MM.1S (cell line): ENCODE results near the gene ADAMTSL3.

ENCODE experiments used
- EZH2 ChIP-seq: fragments of 300-600 bp; sonication (generic); optimal IDR thresholded peaks from 2 replicates; pipeline ENCODE3; 2017; ENCODE audit warnings: low read depth, mild to moderate bottlenecking, antibody characterized with exemption, low read length, mixed read lengths
- TF ChIP-seq, protein P1 (sequence below): fragments of 300-600 bp; sonication (generic); IDR thresholded peaks from 2 replicates; pipeline ENCODE4 v1.5.1; 2016; ENCODE audit warnings: antibody characterized with exemption, low read length, mixed read lengths

DNA sequence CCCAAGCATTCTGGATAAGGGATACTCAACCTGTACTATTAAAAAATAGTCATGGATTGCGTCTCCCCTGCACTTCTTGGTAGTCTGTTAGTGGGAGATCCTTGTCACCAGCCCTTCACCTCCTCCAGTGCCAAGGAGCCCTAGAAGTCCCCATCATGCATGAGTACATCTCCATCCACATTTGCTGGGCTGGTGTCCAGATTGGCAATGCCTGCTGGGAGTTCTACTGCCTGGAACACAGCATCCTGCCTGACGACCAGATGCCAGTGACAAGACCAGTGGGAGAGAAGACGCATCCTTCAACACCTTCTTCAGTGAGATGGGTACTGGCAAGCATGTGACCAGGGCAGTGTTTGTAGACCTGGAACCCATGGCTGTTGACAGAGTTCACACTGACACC, 85.7 kb downstream of the ADAMTSL3 start:
- TF ChIP-seq, protein P1, sequence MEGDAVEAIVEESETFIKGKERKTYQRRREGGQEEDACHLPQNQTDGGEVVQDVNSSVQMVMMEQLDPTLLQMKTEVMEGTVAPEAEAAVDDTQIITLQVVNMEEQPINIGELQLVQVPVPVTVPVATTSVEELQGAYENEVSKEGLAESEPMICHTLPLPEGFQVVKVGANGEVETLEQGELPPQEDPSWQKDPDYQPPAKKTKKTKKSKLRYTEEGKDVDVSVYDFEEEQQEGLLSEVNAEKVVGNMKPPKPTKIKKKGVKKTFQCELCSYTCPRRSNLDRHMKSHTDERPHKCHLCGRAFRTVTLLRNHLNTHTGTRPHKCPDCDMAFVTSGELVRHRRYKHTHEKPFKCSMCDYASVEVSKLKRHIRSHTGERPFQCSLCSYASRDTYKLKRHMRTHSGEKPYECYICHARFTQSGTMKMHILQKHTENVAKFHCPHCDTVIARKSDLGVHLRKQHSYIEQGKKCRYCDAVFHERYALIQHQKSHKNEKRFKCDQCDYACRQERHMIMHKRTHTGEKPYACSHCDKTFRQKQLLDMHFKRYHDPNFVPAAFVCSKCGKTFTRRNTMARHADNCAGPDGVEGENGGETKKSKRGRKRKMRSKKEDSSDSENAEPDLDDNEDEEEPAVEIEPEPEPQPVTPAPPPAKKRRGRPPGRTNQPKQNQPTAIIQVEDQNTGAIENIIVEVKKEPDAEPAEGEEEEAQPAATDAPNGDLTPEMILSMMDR: no peak
- no peak for TF ChIP-seq EZH2
